CD14-positive monocyte (primary cell): ENCODE results near the gene FOXR1. TPM values are rescaled to one million over a fixed set of nuclear protein-coding genes. Genes with fewer than 3 reads are reported as not detected.
A peak's percentile ranks its signal among the peaks of the same experiment; 100 is the strongest.

Source experiments
- DNase-seq, 3 donors: peaks; one replicate each; pipeline ENCODE4 v3.0.0-alpha.2; 2011 to 2022
- H2AFZ ChIP-seq: 2 replicates; pipeline ENCODE4 v1.6.0; 2012; ENCODE audit warnings: mild to moderate bottlenecking, low read depth, low read length, inconsistent platforms; ENCODE audit not compliant: insufficient read depth, poor library complexity, severe bottlenecking
- H3K27ac ChIP-seq, 2 donors: 1 replicate in 1 of 2; 2 replicates in 1 of 2; pipeline ENCODE4 v1.5.1; 2012 to 2013; ENCODE audit warnings: low read length in 2 of 2, control low read depth in 1 of 2, inconsistent platforms in 1 of 2, low read depth in 1 of 2, mild to moderate bottlenecking in 1 of 2
- H3K27me3 ChIP-seq, 2 donors: one replicate each; pipeline versions ENCODE4 v1.6.0 to v1.6.1; 2011 to 2013; ENCODE audit warnings: low read length in 2 of 2; ENCODE audit not compliant: control insufficient read depth in 2 of 2, insufficient read depth in 2 of 2
- H3K36me3 ChIP-seq, 2 donors: replicated peaks in 1 of 2; 1 replicate in 1 of 2; 2 replicates in 1 of 2; pipeline versions ENCODE4 v1.5.1 to v1.6.1; 2012 to 2013; ENCODE audit warnings: low read length in 2 of 2, control low read depth in 1 of 2, inconsistent platforms in 1 of 2, mild to moderate bottlenecking in 1 of 2; ENCODE audit not compliant: insufficient read depth in 2 of 2, control insufficient read depth in 1 of 2
- H3K4me1 ChIP-seq, 2 donors: 1 replicate in 1 of 2; 2 replicates in 1 of 2; pipeline versions ENCODE4 v1.5.1 to v1.6.1; 2012 to 2013; ENCODE audit warnings: low read length in 2 of 2, control low read depth in 1 of 2, inconsistent platforms in 1 of 2, mild to moderate bottlenecking in 1 of 2, moderate library complexity in 1 of 2; ENCODE audit not compliant: insufficient read depth in 2 of 2, control insufficient read depth in 1 of 2
- H3K4me2 ChIP-seq: replicated peaks from 2 replicates; pipeline ENCODE3; 2012; ENCODE audit warnings: low read length, moderate library complexity, mild to moderate bottlenecking; ENCODE audit not compliant: poor library complexity, severe bottlenecking; ENCODE audit errors: extremely low read depth
- H3K4me3 ChIP-seq, 3 experiments: fragments of 200-600 bp in 1 of 3; sonication (generic) in 1 of 3; replicated peaks in 1 of 3; 1 replicate in 2 of 3; 2 replicates in 1 of 3; pipeline ENCODE4 v1.5.1; 2011 to 2013; ENCODE audit warnings: low read length in 3 of 3, mild to moderate bottlenecking in 3 of 3, control low read depth in 2 of 3, low read depth in 2 of 3, inconsistent platforms in 1 of 3, moderate library complexity in 1 of 3
- H3K79me2 ChIP-seq: 2 replicates; pipeline ENCODE4 v1.6.0; 2012; ENCODE audit warnings: mild to moderate bottlenecking, control low read depth, inconsistent platforms, low read length, moderate library complexity; ENCODE audit not compliant: insufficient read depth
- H3K9ac ChIP-seq: 2 replicates; pipeline ENCODE4 v1.6.0; 2017; ENCODE audit warnings: low read length, mild to moderate bottlenecking; ENCODE audit not compliant: insufficient read depth, poor library complexity, severe bottlenecking
- H3K9me3 ChIP-seq, 2 donors: replicated peaks in 1 of 2; 1 replicate in 1 of 2; 2 replicates in 1 of 2; pipeline versions ENCODE4 v1.5.1 to v1.6.1; 2012 to 2013; ENCODE audit warnings: low read length in 2 of 2, control low read depth in 1 of 2; ENCODE audit not compliant: control insufficient read depth in 1 of 2, insufficient read depth in 1 of 2
- H4K20me1 ChIP-seq: 2 replicates; pipeline ENCODE4 v1.6.0; 2012; ENCODE audit warnings: mild to moderate bottlenecking, low read length, control low read depth, moderate library complexity; ENCODE audit not compliant: insufficient read depth
- H3K27ac Mint-ChIP-seq, 7 donors: one replicate each; pipeline ENCODE4 v1.8.0; 2020; ENCODE audit warnings: mild to moderate bottlenecking in 7 of 7, mixed read lengths in 7 of 7, moderate library complexity in 6 of 7, inconsistent platforms in 2 of 7
- H3K27me3 Mint-ChIP-seq, 3 donors: one replicate each; pipeline ENCODE4 v1.8.0; 2021 to 2022; ENCODE audit warnings: low read depth in 3 of 3, mild to moderate bottlenecking in 3 of 3, mixed read lengths in 3 of 3, moderate library complexity in 3 of 3, inconsistent platforms in 1 of 3
- H3K36me3 Mint-ChIP-seq, 2 donors: one replicate each; pipeline ENCODE4 v1.8.0; 2020; ENCODE audit warnings: mixed read lengths in 2 of 2, inconsistent platforms in 1 of 2, mild to moderate bottlenecking in 1 of 2
- H3K4me1 Mint-ChIP-seq: one replicate; pipeline ENCODE4 v1.8.0; 2020; ENCODE audit warnings: mild to moderate bottlenecking, mixed read lengths
- H3K4me3 Mint-ChIP-seq, 2 donors: one replicate each; pipeline ENCODE4 v1.8.0; 2020; ENCODE audit warnings: mild to moderate bottlenecking in 2 of 2, mixed read lengths in 2 of 2, moderate library complexity in 1 of 2
- H3K9me3 Mint-ChIP-seq, 7 donors: one replicate each; pipeline ENCODE4 v1.8.0; 2020 to 2022; ENCODE audit warnings: mixed read lengths in 7 of 7, mild to moderate bottlenecking in 6 of 7, moderate library complexity in 6 of 7, inconsistent platforms in 2 of 7
- CTCF ChIP-seq: fragments of 200-600 bp; IDR thresholded peaks from one replicate; pipeline ENCODE4 v1.8.0; 2022; ENCODE audit warnings: antibody characterized with exemption, mild to moderate bottlenecking
- WGBS: methylation state at CpG from one replicate; pipeline ENCODE4 v1.1.5; 2013; ENCODE audit warnings: missing lambda C conversion rate; ENCODE audit not compliant: insufficient coverage; 5-methylcytosine and 5-hydroxymethylcytosine counted together
- intact Hi-C, 2 donors: fragments of 100-400 bp; cut with micrococcal nuclease; formaldehyde crosslinking; loops; one replicate each; pipeline versions ENCODE4 v1.15.0 to v1.15.1; 2023
- polyA plus RNA-seq, 3 donors: library from polyadenylated mRNA; depleted of rRNA in 1 of 3; unstranded in 2 of 3; stranded (reverse) in 1 of 3; fragments of 300-500 nt in 2 of 3; fragments of >200 nt in 1 of 3; fragmentation: Illumina TruSeq in 2 of 3; gene quantifications; 1 replicate in 2 of 3; 2 replicates in 1 of 3; pipeline ENCODE4 v1.2.3, GENCODE V29; 2012 to 2021

FOXR1 gene
- polyA plus RNA-seq, 3 donors = not detected

GRCh38 chr11:118927554-118928100 is 43.9 kb upstream of the FOXR1 start:
- no peak for TF ChIP-seq CTCF
- WGBS = 0% methylated on average over 5 of the region's 7 CpGs
- peaks cover 56% of the 10 kb centered on the region for H3K4me1 Mint-ChIP-seq
- peaks cover 22% of the 10 kb centered on the region for H4K20me1 ChIP-seq
- peaks cover 33% of the 10 kb centered on the region for H3K79me2 ChIP-seq
- no peaks in the 10 kb centered on the region for H3K36me3 ChIP-seq
- peak overlapping the region; percentile 98 for H3K4me2 ChIP-seq
- H3K9me3 ChIP-seq = no peaks in the 10 kb centered on the region
- intact Hi-C loops = loop anchor here (2.0 to 5.0 kb wide), 4 partner anchors 19 to 180 kb away; partner anchors contain the start of genes C2CD2L (in 1 of the 2), DDX6 (in 1 of the 2), RPS25 (in 1 of the 2) and TRAPPC4 (in 1 of the 2)
- H3K27ac ChIP-seq = peak overlapping the region in 1 of 2 donors; percentile 86
- H3K9me3 Mint-ChIP-seq = no peaks in the 10 kb centered on the region
- peak in 1 of 3 donors; percentile 5 for DNase-seq
- no peaks in the 10 kb centered on the region for H3K27me3 ChIP-seq
- peak overlapping the region in 1 of 3 experiments; percentile 91 for H3K4me3 ChIP-seq
- peaks cover 0 to 9% (median 3%) of the 10 kb centered on the region in 3 donors for H3K27me3 Mint-ChIP-seq
- H3K4me3 Mint-ChIP-seq = peak overlapping the region; percentile 92 to 98
- H3K4me1 ChIP-seq = peaks cover 62 to 76% of the 10 kb centered on the region in 2 donors
- no peak overlapping the region for H3K9ac ChIP-seq
- H3K27ac Mint-ChIP-seq = peak overlapping the region; percentile 82 to 98 (median 96)
- H2AFZ ChIP-seq = no peak overlapping the region
- peaks cover 5 to 7% of the 10 kb centered on the region in 2 donors for H3K36me3 Mint-ChIP-seq

GRCh38 chr11:118928101-118928869 is 43.3 kb upstream of the FOXR1 start:
- H3K36me3 Mint-ChIP-seq = peaks cover 3 to 5% of the 10 kb centered on the region in 2 donors
- DNase-seq = peak; percentile 85 to 97 (median 85)
- H3K4me1 ChIP-seq = peaks cover 55 to 69% of the 10 kb centered on the region in 2 donors
- H3K36me3 ChIP-seq = no peaks in the 10 kb centered on the region
- H3K27ac ChIP-seq = peak overlapping the region; percentile 86 to 87
- H3K4me1 Mint-ChIP-seq = peaks cover 50% of the 10 kb centered on the region
- no peaks in the 10 kb centered on the region for H3K9me3 Mint-ChIP-seq
- H3K27me3 ChIP-seq = no peaks in the 10 kb centered on the region
- peak overlapping the region; percentile 92 to 98 for H3K4me3 Mint-ChIP-seq
- H3K9me3 ChIP-seq = no peaks in the 10 kb centered on the region
- TF ChIP-seq CTCF = peak; percentile 93
- H3K9ac ChIP-seq = peak overlapping the region; percentile 79
- 0% methylated on average over 15 of the region's 32 CpGs for WGBS
- H3K27ac Mint-ChIP-seq = peak overlapping the region; percentile 92 to 98 (median 96)
- peaks cover 15% of the 10 kb centered on the region for H4K20me1 ChIP-seq
- H3K27me3 Mint-ChIP-seq = peaks cover 0 to 15% (median 3%) of the 10 kb centered on the region in 3 donors
- intact Hi-C loops = loop anchor here (2.0 to 5.0 kb wide), 4 partner anchors 19 to 179 kb away; partner anchors contain the start of genes C2CD2L (in 1 of the 2), DDX6 (in 1 of the 2), RPS25 (in 1 of the 2) and TRAPPC4 (in 1 of the 2)
- peaks cover 26% of the 10 kb centered on the region for H3K79me2 ChIP-seq
- peak overlapping the region; percentile 78 to 91 (median 84) for H3K4me3 ChIP-seq
- peak overlapping the region; percentile 94 for H2AFZ ChIP-seq
- H3K4me2 ChIP-seq = peak overlapping the region; percentile 98
